Measurements from ENCODE around the gene CR1L. TPM values are rescaled to one million over a fixed set of nuclear protein-coding genes. Genes with fewer than 3 reads are reported as not detected.

Gene CR1L
- total and polyA plus RNA-seq, 9 of the 15 experiments (the other 6 are each of a cell fraction or from before 2014, with no cell fraction given), result 10.1 to 74.8 (median 34.3) TPM

DNA sequence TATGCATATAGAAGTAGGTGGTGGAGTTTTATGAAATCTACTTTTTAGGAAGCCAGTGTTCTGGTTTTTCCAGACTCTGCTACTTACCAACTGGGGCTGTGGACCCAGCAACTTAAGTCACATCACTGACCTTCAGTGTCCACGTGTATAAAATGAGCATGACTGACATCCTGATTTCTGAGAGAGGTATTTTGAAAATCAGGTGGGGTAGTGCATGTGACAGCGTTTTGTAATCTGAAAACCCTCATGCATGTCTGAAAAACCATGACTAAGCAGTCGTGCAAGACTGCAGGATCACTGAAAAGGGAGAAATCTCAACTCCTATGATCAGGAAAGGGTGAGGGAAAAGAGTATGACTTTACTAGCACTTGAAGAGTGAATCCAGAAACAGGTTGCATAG is 26.1 kb downstream of the CR1L start (continued):
- TF ChIP-seq JUND (IDR thresholded peaks at IDR 0.05; ENCODE audit: borderline replicate concordance, low read depth, low read length) (peak; percentile 52; the same call in 1 of the 2 replicates), JUND (tag; IDR thresholded peaks at IDR 0.05; ENCODE audit: borderline replicate concordance, low read depth, low read length) (no peak; the same call in 2 of the 3 replicates), NR2C2 (CRISPR knock-in tag; IDR thresholded peaks at IDR 0.05) (no peak), NR2C2 (tag; IDR thresholded peaks at IDR 0.05) (no peak), CREBBP (IDR thresholded peaks at IDR 0.05; ENCODE audit: low read depth, low read length) (no peak), HDAC8 (tag; IDR thresholded peaks at IDR 0.05) (no peak), ZNF589 (CRISPR knock-in tag; IDR thresholded peaks at IDR 0.05; ENCODE audit: low read depth) (no peak), ZNF707 (CRISPR knock-in tag; conservative IDR thresholded peaks at IDR 0.05) (no peak), NCOA4 (IDR thresholded peaks at IDR 0.05; ENCODE audit: partially characterized antibody) (no peak), L3MBTL2 (IDR thresholded peaks at IDR 0.05) (peak; percentile 55), SAFB (IDR thresholded peaks at IDR 0.05; ENCODE audit: borderline replicate concordance, low read depth, low read length) (no peak), RFX7 (CRISPR knock-in tag; IDR thresholded peaks at IDR 0.05) (no peak), SMAD2 (IDR thresholded peaks at IDR 0.05; ENCODE audit: low read depth, low read length) (no peak), ZNF311 (CRISPR knock-in tag; IDR thresholded peaks at IDR 0.05) (no peak)
- TF ChIP-seq, protein P1, sequence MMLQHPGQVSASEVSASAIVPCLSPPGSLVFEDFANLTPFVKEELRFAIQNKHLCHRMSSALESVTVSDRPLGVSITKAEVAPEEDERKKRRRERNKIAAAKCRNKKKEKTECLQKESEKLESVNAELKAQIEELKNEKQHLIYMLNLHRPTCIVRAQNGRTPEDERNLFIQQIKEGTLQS (IDR thresholded peaks at IDR 0.05), result peak; percentile 19; the same call in 1 of the 2 replicates
- TF ChIP-seq, protein P1 (CRISPR knock-in tag; conservative IDR thresholded peaks at IDR 0.05), result no peak
- TF ChIP-seq, protein P2, sequence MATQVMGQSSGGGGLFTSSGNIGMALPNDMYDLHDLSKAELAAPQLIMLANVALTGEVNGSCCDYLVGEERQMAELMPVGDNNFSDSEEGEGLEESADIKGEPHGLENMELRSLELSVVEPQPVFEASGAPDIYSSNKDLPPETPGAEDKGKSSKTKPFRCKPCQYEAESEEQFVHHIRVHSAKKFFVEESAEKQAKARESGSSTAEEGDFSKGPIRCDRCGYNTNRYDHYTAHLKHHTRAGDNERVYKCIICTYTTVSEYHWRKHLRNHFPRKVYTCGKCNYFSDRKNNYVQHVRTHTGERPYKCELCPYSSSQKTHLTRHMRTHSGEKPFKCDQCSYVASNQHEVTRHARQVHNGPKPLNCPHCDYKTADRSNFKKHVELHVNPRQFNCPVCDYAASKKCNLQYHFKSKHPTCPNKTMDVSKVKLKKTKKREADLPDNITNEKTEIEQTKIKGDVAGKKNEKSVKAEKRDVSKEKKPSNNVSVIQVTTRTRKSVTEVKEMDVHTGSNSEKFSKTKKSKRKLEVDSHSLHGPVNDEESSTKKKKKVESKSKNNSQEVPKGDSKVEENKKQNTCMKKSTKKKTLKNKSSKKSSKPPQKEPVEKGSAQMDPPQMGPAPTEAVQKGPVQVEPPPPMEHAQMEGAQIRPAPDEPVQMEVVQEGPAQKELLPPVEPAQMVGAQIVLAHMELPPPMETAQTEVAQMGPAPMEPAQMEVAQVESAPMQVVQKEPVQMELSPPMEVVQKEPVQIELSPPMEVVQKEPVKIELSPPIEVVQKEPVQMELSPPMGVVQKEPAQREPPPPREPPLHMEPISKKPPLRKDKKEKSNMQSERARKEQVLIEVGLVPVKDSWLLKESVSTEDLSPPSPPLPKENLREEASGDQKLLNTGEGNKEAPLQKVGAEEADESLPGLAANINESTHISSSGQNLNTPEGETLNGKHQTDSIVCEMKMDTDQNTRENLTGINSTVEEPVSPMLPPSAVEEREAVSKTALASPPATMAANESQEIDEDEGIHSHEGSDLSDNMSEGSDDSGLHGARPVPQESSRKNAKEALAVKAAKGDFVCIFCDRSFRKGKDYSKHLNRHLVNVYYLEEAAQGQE (IDR thresholded peaks at IDR 0.05; ENCODE audit: borderline replicate concordance), result no peak; the same call in 1 of the 2 replicates
- TF ChIP-seq, protein P2 (CRISPR knock-in tag; IDR thresholded peaks at IDR 0.05; ENCODE audit: low read depth), result no peak
- TF ChIP-seq, protein P3, sequence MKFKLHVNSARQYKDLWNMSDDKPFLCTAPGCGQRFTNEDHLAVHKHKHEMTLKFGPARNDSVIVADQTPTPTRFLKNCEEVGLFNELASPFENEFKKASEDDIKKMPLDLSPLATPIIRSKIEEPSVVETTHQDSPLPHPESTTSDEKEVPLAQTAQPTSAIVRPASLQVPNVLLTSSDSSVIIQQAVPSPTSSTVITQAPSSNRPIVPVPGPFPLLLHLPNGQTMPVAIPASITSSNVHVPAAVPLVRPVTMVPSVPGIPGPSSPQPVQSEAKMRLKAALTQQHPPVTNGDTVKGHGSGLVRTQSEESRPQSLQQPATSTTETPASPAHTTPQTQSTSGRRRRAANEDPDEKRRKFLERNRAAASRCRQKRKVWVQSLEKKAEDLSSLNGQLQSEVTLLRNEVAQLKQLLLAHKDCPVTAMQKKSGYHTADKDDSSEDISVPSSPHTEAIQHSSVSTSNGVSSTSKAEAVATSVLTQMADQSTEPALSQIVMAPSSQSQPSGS (CRISPR knock-in tag; IDR thresholded peaks at IDR 0.05), result no peak

All from K562 (cell line).